Vagina (tissue), 2 donors: ENCODE data around the gene GLYATL3.

Source experiments
- CTCF ChIP-seq, 3 experiments: fragments of 450-650 bp in 2 of 3; fragments of 200-600 bp in 1 of 3; sonication (generic) in 1 of 3; IDR thresholded peaks; one replicate each; pipeline ENCODE4 v1.5.1; 2017 to 2019; ENCODE audit warnings: antibody characterized with exemption in 3 of 3, mild to moderate bottlenecking in 2 of 3, moderate library complexity in 2 of 3
- POLR2AphosphoS5 ChIP-seq, 2 donors: sonication (generic); formaldehyde crosslinking; IDR thresholded peaks; one replicate each; pipeline ENCODE4 v1.9.0; 2017; ENCODE audit warnings: antibody characterized with exemption in 2 of 2, mild to moderate bottlenecking in 2 of 2, low read depth in 1 of 2; ENCODE audit not compliant: insufficient read depth in 1 of 2

GRCh38 chr6:49522710-49523593, 23.2 kb downstream of the GLYATL3 start:
- TF ChIP-seq CTCF (IDR thresholded peaks at IDR 0.05) (no peak), POLR2AphosphoS5 (IDR thresholded peaks at IDR 0.05; ENCODE audit: insufficient read depth in 1 of 2, low read depth in 1 of 2) (no peak)
